Frontal cortex (tissue), 4 donors: Measurements from ENCODE around the gene FBXL14. TPM values are rescaled to one million over a fixed set of nuclear protein-coding genes. Genes with fewer than 3 reads are reported as not detected.

ENCODE experiments used
- DNase-seq, 2 donors: peaks; one replicate each; pipeline ENCODE4 v3.0.0; 2012; ENCODE audit warnings: low spot score in 2 of 2
- FAIRE-seq: peaks from 2 replicates; lab custom pipeline; 2012; peaks lifted over from hg19 to GRCh38; lab: Jason Lieb, UNC
- total RNA-seq: library from RNA; depleted of rRNA; stranded (reverse); fragments of >200 nt; gene quantifications from one replicate; pipeline ENCODE4 v1.2.3, GENCODE V29; 2014
- donor health status: control.
- donor health status: control.
- donor health status: control.

The FBXL14 gene
- total RNA-seq, 1 donor from 2014 or later = 17.5 TPM

DNA sequence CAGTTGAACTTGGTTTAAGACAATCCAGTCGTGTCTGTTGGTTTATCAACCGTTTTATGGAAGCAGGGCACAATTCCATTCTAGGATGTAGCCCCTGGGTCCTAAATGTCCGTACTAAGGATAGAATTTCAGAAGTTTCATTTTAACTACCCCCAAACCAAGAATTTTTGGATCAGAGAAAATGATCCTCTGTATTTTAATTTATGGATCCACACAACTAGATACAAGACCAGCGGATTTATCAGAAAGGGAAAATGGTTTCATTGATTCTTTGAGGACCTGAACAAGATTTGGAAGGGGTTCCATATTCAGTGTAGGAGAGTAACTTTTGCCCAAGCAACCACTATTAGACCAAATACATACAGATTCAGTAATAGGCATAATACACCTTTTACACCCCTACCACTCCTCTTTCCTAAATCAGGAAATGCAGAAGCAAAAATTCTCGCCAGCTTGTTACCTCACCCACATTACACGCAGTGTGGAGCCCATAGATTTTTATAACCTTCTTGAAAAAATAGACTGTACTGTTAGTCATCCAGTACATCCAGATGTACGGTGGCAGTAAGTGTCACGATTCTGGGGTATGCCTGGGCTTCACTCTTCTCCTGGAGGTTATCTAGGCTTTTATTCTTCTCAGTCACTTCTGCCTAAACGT lies 1.4 kb upstream of the FBXL14 start:
- DNase-seq = no peak
- no peak for FAIRE-seq

DNA sequence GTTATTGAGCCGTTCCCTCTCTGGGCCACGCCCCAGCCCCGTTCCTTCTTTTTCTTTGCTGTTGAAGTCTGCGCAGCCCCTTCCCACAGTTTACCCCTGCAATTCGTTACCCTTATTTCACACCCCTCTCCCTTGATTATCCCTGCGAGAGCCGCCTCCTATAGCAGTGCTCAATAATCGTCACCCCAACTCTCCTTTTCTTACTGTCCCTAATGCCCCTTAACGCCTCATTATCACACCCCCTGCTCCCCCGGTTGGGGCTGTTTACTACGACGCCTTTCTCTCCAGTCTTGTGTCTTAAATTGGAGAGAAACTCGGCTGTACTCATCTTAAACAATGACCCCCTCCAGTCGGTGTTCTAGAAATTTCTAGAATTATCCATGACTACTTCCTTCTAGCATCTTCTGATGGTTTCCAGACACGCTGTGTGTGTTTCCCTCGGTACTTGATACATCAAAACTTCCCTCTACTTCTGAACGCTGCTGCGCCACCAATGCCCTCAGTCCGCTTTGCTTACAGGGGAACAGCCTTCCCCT lies 713 bp upstream of the FBXL14 start:
- DNase-seq (no peak), FAIRE-seq (no peak)

DNA sequence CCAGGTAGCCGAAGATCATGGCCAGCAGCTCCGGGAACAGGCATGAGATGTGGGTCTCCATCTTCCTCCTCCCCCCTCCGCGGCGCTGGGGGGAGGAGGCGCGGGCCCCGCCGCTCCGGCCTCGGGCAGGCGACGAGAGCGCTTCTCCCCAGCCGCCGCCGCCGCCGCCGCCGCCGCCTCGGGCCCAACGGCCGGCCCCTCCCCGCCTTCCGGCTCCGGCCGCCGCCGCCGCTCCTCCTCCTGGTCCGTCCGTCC lies 448 bp downstream of the FBXL14 start:
- FAIRE-seq (no peak), DNase-seq (no peak)

DNA sequence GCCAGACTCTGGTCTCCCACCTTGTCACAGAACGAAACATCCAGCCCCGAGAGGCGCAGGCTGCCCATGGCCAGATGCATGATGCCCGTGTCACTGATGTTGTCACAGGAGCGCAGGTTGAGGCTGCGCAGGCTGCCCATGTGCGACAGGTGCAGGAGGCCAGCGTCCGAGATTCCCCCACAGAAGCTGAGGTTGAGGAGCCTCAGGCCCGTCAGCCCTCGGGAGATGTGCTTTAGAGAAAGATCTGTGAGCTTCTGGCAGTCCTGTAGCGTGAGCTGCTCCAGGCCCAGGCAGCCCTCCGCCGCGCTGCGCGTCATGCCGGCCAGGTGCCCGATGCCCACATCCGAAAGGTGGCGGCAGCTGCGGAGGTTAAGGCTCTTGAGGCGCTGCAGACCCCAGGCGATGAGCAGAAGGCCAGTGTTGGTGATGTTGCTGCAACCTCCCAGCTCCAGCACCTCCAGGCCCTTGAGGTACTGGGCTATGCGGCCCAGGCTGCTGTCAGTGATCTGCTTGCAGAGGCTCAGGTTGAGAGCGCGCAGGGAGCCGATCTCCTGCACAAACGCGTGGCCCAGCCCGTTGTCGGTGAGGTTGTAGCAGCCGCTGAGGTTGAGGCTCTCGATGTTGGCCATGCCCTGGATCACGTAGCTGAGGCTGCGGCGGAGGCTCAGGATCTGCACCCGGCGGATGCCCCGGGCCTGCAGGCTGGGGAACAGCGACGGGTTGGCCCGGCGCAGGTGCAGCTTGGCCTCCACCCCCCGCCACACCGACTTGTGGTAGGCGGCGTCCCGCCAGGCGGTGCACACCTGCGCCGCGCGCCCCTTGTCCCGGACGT lies 991 bp downstream of the FBXL14 start:
- FAIRE-seq = no peak
- no peak for DNase-seq

DNA sequence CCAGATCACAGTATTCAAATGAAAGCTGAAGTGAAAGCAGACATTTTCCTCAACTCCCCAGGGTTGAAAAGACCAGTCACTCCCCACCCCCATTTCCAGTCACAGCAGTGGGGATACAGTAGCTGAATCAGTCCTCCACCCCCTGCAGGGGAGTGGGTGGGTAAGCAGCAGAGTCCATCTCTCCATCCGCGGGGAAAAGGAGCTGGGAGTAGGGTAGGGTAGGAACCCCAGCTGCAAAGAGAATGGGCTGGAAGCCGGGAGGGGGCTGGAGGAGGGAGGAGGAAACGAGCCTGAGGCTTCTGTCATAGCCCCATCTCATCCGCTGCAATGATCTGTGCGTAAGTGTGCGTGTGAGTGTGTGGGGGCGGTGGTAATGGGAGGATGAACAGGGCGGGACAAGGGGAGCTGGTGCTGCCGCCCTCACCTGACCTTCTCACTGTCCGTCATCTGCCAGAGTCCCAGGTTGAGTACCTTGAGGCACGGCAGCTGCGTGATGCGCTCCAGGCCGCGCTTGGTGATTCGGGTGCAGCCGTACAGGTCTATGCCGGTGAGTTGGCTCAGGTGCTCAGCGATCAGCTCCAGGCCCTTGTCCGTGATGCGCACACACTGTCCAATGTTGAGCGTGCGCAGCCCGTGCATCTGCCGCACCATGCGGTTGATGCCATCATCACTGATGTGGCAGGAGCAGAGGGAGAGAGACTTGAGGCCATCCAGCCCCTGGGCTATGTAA lies 1.8 kb downstream of the FBXL14 start:
- DNase-seq (no peak), FAIRE-seq (no peak)

DNA sequence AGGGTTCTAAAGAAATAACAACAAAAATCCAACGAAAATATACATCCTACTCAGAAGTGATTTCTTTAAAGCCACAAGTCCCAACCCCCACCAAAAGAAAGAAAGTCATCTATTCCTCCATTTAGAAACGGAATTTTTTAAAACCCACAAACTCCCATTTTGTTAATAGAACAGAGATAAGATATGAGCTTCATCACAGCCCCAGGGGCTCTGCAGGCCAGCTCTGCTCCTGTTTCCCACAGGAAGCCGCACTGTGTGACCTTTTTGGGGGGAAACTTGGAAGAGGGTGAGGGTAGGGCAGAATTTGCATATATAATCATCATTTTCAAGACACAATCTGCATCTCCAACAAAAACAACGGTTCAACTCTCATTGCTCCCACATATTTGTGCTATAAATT lies 2.8 kb downstream of the FBXL14 start:
- FAIRE-seq (no peak), DNase-seq (no peak)

DNA sequence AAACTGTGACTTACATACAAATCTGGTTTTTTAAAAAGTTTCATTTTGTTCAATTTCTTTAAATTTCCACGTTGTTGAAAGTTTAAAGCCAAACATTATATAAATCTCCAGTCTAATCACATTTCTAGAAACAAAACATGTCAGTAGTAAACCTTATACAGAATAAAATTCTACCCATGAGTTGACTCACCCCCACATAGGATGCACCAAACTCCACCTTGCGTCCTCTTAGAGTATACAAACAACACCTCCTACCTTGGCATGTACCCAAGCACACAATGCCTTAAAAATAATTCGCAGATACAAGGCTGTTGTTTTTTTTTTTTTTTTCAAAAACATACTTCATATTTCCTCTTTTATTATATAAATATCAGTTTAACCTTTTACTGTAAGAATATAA lies 3.3 kb downstream of the FBXL14 start:
- DNase-seq = no peak
- FAIRE-seq = no peak

DNA sequence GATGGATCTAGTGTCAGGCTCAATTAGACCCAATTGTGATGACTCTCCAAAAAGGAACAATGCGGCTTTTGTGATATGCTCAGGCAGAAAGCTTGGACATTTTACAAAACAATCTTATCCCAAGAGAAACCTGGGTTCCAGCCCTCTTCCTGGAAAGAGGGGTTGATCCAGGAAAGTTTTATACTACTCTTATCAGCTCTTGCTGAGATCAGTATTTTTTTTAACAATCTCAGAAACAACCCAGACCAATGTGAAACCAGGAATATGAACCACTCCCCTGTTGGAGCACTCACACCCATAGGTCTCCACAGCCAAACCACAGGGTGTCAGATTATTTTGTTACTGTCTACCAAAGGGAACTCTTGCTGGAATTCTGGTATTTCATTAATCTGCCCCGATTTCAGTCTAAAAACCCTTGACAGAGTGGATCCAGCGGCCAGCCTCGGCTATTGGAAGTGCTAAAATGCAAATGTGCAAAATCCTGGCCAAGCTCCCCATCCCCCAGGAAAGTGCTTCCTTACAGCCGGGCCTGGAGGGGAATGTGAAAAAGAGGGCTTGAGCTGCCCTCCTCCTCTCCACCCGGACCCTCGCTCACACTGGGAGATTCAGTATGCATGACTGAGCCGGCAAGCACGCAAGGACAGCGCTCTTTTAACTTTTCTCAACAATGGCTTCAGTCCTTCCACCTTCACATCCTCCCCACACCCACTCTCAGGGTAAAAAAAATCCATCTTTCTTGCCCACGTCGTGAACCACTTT lies 4.0 kb downstream of the FBXL14 start:
- FAIRE-seq = no peak

DNA sequence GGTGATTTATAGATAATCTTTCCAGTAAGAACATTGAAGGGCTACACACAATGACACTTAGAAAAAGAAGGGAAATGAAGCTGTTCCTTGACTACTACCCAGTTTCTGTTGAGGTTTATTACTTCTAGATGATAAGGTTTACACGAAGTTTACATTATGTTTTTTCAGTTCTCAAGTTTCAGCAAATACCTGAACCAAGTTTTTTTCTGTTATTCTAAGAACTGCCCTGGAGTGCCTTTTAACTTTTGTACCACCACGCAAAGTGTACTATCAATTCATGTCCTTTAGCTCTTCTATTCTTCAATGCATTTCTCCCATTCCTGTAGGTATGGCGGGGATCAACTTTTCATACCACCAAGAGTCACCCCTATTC lies 5.8 kb downstream of the FBXL14 start:
- DNase-seq = no peak
- FAIRE-seq = no peak

More for the DNA sequence above, 4.0 kb downstream of the FBXL14 start:
- peak in 1 of 2 donors; percentile 41 for DNase-seq

DNA sequence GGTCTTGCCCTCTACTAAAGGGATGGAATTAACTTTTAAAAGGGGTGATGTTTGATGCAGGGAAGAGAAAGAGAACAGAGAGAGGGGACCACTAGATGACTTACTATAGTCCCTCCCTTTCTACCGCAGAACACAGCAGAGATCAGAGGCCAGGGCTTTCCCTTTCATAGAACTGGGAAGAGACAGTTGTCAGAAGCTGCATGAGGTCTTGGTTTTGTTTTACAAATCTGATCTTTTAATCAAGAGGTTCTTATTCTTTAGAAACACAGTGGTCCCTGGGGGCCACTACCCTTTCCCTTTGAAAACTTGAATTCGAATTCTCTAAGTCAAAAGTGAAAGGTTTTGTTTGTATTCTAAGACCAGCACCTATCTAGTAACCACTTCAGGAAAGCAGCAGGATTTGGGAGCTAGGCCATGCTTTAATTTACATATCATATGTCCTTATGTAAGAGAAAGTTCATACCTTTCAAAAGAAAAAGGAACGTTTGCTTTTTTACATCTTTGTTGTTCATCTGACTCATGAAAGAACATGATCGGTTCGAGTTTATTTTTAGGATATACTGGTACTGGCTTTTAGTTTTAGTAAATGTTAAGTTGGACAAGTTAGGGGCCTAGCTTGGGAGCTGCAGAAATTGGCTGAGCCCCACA lies 6.3 kb downstream of the FBXL14 start:
- FAIRE-seq (no peak), DNase-seq (no peak)

DNA sequence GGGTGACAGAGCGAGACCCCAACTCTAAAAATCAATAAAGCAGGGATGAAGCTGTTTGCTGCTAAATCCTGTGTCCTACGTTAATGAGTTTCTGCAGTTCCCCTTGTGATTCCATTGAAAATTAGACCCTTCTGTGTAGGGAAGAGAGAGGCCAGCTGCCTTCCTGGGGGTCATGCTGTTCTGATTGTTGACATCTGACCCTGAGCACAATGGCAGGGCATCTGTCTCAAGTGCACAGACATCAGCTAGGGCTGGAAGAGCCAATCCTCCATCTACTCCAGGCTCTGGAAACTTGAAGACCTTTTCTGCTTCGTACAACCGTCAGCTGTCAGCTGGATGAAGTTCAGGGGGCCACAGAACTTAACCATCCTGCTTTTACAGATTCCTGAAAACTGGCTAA lies 10.1 kb downstream of the FBXL14 start:
- FAIRE-seq = no peak
- no peak for DNase-seq

DNA sequence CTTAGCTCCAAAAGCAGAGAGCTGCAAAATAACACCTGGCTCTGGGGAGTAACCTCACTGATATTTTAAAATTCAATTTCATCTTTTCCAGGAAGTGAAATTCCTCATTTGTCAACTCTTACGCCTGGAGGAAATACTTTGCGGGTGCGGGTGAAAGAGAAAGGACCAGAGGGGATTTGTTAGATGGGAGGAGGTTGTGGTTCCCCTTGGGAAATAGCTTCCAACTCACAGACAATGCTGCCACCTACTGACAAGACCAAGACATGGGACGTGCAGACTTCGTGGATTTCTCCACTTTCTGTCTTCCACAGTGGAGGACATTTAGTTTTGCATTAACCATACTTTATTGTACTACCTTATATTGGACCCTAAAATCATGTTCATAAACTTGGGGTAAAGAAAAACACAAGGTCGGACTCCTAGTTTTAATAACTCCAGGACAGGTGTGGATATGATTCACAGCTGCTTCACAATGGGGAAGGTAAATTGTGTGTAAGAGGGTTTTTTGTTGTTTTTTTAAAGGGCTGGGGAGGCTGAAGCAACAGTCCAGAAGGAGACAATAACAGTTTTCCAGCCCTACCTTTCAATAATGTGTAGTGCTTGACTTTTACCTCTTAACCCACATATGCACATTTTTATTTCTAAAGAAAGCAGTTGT lies 10.8 kb downstream of the FBXL14 start:
- peak; percentile 60 to 73 for DNase-seq
- peak; percentile 50 for FAIRE-seq

DNA sequence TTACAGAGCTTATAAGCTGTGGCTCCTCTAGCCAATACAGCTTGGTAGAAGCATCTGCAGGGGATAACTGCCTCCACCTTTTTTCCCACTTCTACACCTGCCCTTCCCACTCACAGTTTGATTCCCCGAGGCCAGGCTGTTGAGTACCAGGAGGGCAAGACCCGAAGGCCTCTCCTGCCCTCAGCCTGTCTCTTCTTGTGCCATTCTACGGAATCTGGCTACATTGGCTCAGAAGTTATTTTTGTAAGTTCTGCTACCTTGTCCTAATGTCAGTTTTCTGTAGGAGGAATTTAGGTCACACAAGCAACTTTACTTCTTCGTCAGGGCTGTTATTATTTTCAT lies 11.7 kb downstream of the FBXL14 start:
- DNase-seq (no peak), FAIRE-seq (no peak)

DNA sequence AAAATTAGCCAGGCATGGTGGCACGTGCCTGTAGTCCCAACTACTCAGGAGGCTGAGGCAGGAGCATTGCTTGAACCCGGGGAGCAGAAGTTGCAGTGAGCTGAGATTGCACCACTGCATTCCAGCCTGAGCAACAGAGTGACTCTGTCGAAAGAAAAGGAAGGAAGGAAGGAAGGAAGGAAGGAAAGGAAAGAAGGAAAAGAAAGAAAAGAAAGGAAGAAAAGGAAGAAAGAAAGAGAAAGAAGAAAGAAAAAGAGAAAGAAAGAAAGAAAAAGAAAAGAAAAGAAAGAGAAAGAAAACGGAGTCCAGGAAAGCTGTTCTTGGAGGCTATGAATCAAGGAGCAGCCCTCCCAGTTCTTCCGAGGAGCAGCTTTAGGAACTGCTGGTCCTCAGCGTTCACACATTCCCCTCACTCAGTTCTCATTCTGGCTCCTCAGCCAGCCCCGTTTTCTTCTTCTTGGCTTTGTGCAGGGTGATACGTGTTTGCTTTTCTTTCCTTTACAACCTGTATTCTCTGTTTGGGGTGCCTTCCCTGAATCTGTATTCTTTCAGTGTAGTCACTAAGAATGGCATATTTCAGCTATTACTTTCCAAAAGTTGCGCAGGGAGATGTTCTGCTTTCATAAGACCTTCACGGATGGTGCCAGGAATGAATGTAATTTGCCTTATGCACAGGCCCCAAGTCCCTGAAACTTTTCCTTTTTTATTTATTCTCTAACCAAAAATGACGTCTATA lies 12.2 kb downstream of the FBXL14 start:
- no peak for FAIRE-seq
- DNase-seq = no peak

DNA sequence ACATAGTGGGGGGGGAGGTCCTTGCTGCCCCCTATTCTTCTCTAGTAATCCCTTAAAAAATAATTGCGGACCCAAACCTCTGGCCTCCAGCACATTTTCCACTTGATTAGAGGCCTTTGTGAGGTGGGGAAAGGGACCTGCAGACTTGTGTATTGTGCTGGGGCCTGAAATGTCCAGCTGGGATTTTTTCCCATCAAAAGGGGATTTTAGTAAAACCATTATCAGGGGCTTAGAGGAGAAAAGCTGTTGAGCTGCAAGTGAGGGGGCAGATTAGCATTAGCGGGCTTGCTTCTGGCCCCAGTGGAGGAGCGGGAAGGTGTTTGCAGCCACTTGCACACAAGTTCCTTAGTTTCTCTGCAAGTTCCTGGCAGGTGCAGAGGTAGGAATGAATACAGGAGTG lies 13.9 kb downstream of the FBXL14 start:
- FAIRE-seq = no peak

DNA sequence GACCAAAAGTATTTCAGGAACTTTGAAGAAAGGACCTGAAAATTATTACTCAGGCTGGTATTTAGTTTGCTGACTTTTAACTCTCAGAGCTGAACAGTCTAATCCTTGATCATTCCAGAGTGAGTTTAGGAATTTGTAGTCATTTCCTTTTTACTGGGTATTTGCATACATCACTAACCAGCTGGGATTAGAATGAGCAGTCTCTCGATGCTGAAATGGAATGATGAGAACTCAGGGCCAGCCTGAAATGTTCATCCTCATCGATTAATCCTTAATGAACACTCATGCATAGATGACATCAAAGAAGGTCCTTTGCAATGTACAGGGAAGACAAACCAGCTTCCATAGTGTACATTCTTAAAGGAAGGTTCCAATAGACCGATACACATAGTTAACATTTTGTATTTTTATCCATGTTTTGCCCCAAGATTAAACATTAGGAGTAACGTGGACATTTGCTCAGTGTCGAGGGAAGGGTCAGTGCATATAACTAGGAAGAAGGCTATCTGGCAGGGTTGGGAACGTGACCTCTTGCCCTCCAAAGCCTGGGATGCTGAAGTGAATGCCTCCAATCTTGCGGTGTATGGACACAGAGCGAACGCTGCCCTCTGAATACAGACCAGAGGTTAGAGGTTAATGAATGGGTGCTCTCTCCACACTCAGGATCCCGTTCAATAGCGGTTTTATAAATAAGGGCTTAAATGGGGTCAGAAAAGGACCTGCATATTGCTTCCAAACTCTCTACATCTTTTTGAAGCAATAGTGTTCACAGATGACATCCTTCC lies 14.5 kb downstream of the FBXL14 start:
- DNase-seq = no peak
- no peak for FAIRE-seq

More for the DNA sequence above, 13.9 kb downstream of the FBXL14 start:
- no peak for DNase-seq

DNA sequence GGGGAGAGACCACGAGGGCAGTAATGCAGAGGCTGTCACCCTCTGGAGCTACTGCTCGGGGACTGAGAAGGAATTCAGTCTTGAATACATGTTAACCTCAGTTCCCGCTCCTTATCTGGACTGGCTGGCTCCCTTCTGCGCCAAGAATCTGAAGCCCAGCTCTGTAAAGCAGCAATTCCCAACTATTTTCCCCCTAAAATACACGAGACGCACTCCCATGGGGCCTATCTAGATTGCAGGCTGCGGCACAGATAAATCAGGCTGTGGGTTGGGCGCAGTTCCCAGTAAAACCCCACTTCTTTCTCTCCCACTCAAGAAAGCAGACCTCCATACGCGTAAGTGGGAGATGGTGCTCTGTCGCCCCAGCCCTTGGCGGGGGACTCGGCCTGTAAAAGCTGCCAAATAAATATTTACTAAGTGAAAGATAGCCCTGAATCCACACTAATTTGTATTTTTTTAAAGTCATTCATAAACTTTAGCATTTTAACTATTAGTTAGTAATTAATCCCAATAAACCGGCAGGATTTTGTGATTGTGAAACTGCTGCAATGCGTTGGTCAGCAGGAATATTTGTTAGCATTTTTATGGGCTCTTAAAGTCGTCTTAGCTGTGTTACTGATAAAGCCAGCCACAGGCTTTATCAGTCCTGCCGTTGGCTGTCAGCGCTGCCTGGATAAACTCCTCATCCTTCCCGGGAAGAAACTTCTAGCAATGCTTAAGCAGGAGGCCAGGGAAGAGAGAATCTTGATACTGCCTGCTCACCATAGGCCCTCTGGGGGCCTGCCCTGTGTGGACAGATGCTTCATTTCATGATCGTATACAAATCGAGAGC lies 17.8 kb downstream of the FBXL14 start:
- DNase-seq = no peak
- no peak for FAIRE-seq
